ENCODE results near the gene ARHGEF17. TPM values are rescaled to one million over a fixed set of nuclear protein-coding genes. Genes with fewer than 3 reads are reported as not detected.

ARHGEF17 gene
- total and polyA plus RNA-seq, 2 of the 13 experiments (the other 11 are each of a cell fraction or from before 2014, with no cell fraction given): 10.7 to 28.8 TPM

GRCh38 chr11:73390601-73391565 lies 82.8 kb downstream of the ARHGEF17 start:
- Histone ChIP-seq H3K36me3 (replicated peaks in 1 of 2; ENCODE audit: control insufficient read depth in 1 of 2, insufficient read depth in 2 of 2, low read length in 2 of 2) (peaks cover 7 to 15% of the 10 kb centered on the region in 2 experiments), H3K4me3 (replicated peaks in 1 of 3; ENCODE audit: insufficient read depth in 1 of 3, low read depth in 2 of 3, low read length in 3 of 3) (no peak overlapping the region), H3K79me2 (ENCODE audit: insufficient read depth, low read length) (peaks cover 2% of the 10 kb centered on the region), H3K9ac (ENCODE audit: insufficient read depth, low read depth, low read length) (no peak overlapping the region), H4K20me1 (ENCODE audit: insufficient read depth, low read length) (no peaks in the 10 kb centered on the region), H3K4me1 (ENCODE audit: insufficient read depth, low read length) (peaks cover 6% of the 10 kb centered on the region), H3K4me2 (ENCODE audit: low read depth, low read length) (no peak overlapping the region), H3K27me3 (ENCODE audit: control insufficient read depth in 1 of 2, insufficient read depth in 2 of 2, low read length in 2 of 2) (no peaks in the 10 kb centered on the region), H3K9me3 (ENCODE audit: low read length) (no peaks in the 10 kb centered on the region), H3K27ac (ENCODE audit: extremely low read length, insufficient read depth, low read length) (no peak overlapping the region), H2AFZ (ENCODE audit: low read length) (no peak overlapping the region)
- intact Hi-C loops (cut with micrococcal nuclease; ENCODE audit: unreplicated experiment) (no loop called here), in situ Hi-C loops (cut with HindIII; ENCODE audit: extremely low pct_ligation_motif_present, low pct_unique_long_range_greater_than_20kb) (loop anchor here (5.0 kb wide), 2 partner anchors 39 to 99 kb away; no protein-coding TSS in a partner anchor)
- ChIA-PET POLR2A (no interaction called here), CTCF (ENCODE audit: low intra/inter-chr PET ratio, low total read pairs) (no interaction called here)
- FAIRE-seq (no peak), DNase-seq (ENCODE audit: low spot score) (no peak), ATAC-seq (no peak)
- WGBS (ENCODE audit: low lambda C conversion rate): 100% methylated on average over 4 of the region's 12 CpGs
- BruUV-seq (replicated peaks): no TSS peak
- TF ChIP-seq GABPB1 (CRISPR knock-in tag; IDR thresholded peaks at IDR 0.05) (no peak), ZNF629 (CRISPR knock-in tag; conservative IDR thresholded peaks at IDR 0.05) (peak; percentile 83), GMEB2 (CRISPR knock-in tag; IDR thresholded peaks at IDR 0.05; ENCODE audit: low read depth) (no peak), HNRNPL (IDR thresholded peaks at IDR 0.05; ENCODE audit: low read depth, low read length) (0 out of 2 replicates have a peak, but pooled peaks have one; percentile 28)

- no TSS peak for BruUV-seq (replicated peaks)
- ChIA-PET POLR2A (no interaction called here), CTCF (ENCODE audit: low intra/inter-chr PET ratio, low total read pairs) (no interaction called here)
- Histone ChIP-seq H3K4me1 (ENCODE audit: insufficient read depth, low read length) (no peaks in the 10 kb centered on the region), H3K79me2 (ENCODE audit: insufficient read depth, low read length) (no peaks in the 10 kb centered on the region), H3K4me3 (replicated peaks in 1 of 3; ENCODE audit: insufficient read depth in 1 of 3, low read depth in 2 of 3, low read length in 3 of 3) (no peak overlapping the region), H3K9me3 (ENCODE audit: low read length) (no peaks in the 10 kb centered on the region), H3K4me2 (ENCODE audit: low read depth, low read length) (no peak overlapping the region), H3K27me3 (ENCODE audit: control insufficient read depth in 1 of 2, insufficient read depth in 2 of 2, low read length in 2 of 2) (no peaks in the 10 kb centered on the region), H2AFZ (ENCODE audit: low read length) (no peak overlapping the region), H3K27ac (ENCODE audit: extremely low read length, insufficient read depth, low read length) (no peak overlapping the region), H3K36me3 (replicated peaks in 1 of 2; ENCODE audit: control insufficient read depth in 1 of 2, insufficient read depth in 2 of 2, low read length in 2 of 2) (peaks cover 9 to 15% of the 10 kb centered on the region in 2 experiments), H3K9ac (ENCODE audit: insufficient read depth, low read depth, low read length) (no peak overlapping the region), H4K20me1 (ENCODE audit: insufficient read depth, low read length) (no peaks in the 10 kb centered on the region)
- 91% methylated on average over 10 of the region's 10 CpGs for WGBS (ENCODE audit: low lambda C conversion rate)
- FAIRE-seq (no peak), ATAC-seq (no peak), DNase-seq (ENCODE audit: low spot score) (no peak)
- in situ Hi-C loops (cut with HindIII; ENCODE audit: extremely low pct_ligation_motif_present, low pct_unique_long_range_greater_than_20kb): loop anchor here (5.0 kb wide), 2 partner anchors 39 to 99 kb away; no protein-coding TSS in a partner anchor
- intact Hi-C loops (cut with micrococcal nuclease; ENCODE audit: unreplicated experiment): no loop called here
- no peak for TF ChIP-seq ZNF180 (CRISPR knock-in tag; IDR thresholded peaks at IDR 0.05; ENCODE audit: borderline replicate concordance, low read depth)
- no peak for TF ChIP-seq FOXO1 (CRISPR knock-in tag; IDR thresholded peaks at IDR 0.05)
- TF ChIP-seq XRCC5 (optimal IDR thresholded peaks at IDR 0.05; ENCODE audit: low read length): no peak
- TF ChIP-seq ZNF317 (CRISPR knock-in tag; IDR thresholded peaks at IDR 0.05): no peak
- TF ChIP-seq ASH2L (IDR thresholded peaks at IDR 0.05; ENCODE audit: insufficient read length, low read depth, low read length): no peak
- no peak for TF ChIP-seq GABPA (IDR thresholded peaks at IDR 0.05; ENCODE audit: low read depth, low read length)
- TF ChIP-seq GABPA (CRISPR knock-in tag; IDR thresholded peaks at IDR 0.05; ENCODE audit: low read depth): no peak
- no peak for TF ChIP-seq E2F1 (CRISPR knock-in tag; IDR thresholded peaks at IDR 0.05)
- TF ChIP-seq BCL3 (CRISPR knock-in tag; IDR thresholded peaks at IDR 0.05): no peak
- no peak for TF ChIP-seq ZNF572 (CRISPR knock-in tag; IDR thresholded peaks at IDR 0.05)
These were observed 83.6 kb downstream of the ARHGEF17 start for GRCh38 chr11:73391665-73392064.

All from HepG2 (cell line).